Neutrophil (primary cell): ENCODE data around the gene RAB11FIP2.
A peak's percentile ranks its signal among the peaks of the same experiment; 100 is the strongest.

ENCODE experiments used
- H3K27ac ChIP-seq: fragments of 200-600 bp; sonication (generic); 2 replicates; pipeline ENCODE4 v1.5.1; 2016; ENCODE audit warnings: mild to moderate bottlenecking, moderate library complexity
- H3K27me3 ChIP-seq: fragments of 200-600 bp; sonication (generic); 2 replicates; pipeline ENCODE4 v1.6.0; 2016; ENCODE audit warnings: mild to moderate bottlenecking
- H3K36me3 ChIP-seq: fragments of 200-600 bp; sonication (generic); 2 replicates; pipeline ENCODE4 v1.5.1; 2017
- H3K4me1 ChIP-seq, 2 experiments: fragments of 200-600 bp in 1 of 2; sonication (generic) in 1 of 2; 1 replicate in 1 of 2; 2 replicates in 1 of 2; pipeline versions ENCODE4 v1.5.1 to v1.6.1; 2013 to 2016; ENCODE audit warnings: low read depth in 1 of 2, low read length in 1 of 2, mild to moderate bottlenecking in 1 of 2, moderate library complexity in 1 of 2; ENCODE audit not compliant: control insufficient read depth in 1 of 2, insufficient read depth in 1 of 2
- H3K4me3 ChIP-seq, 2 experiments: fragments of 200-600 bp in 1 of 2; sonication (generic) in 1 of 2; 1 replicate in 1 of 2; 2 replicates in 1 of 2; pipeline ENCODE4 v1.5.1; 2013 to 2016; ENCODE audit warnings: low read depth in 1 of 2, low read length in 1 of 2, mild to moderate bottlenecking in 1 of 2, moderate library complexity in 1 of 2
- H3K9me3 ChIP-seq: fragments of 200-600 bp; sonication (generic); 2 replicates; pipeline ENCODE4 v1.5.1; 2016
- CTCF ChIP-seq: fragments of 200-600 bp; sonication (generic); IDR thresholded peaks from 2 replicates; pipeline ENCODE4 v1.5.1; 2016; ENCODE audit warnings: antibody characterized with exemption

The RAB11FIP2 gene

GRCh38 chr10:118042827-118043242 lies 3.9 kb downstream of the RAB11FIP2 start:
- Histone ChIP-seq H3K9me3 (no peaks in the 10 kb centered on the region), H3K27me3 (no peaks in the 10 kb centered on the region), H3K36me3 (no peaks in the 10 kb centered on the region), H3K4me1 (peaks cover 23 to 36% of the 10 kb centered on the region in 2 experiments), H3K27ac (no peak overlapping the region), H3K4me3 (no peak overlapping the region)
- no peak for TF ChIP-seq CTCF

GRCh38 chr10:118042336-118042735 lies 4.4 kb downstream of the RAB11FIP2 start:
- H3K27me3 ChIP-seq: no peaks in the 10 kb centered on the region

GRCh38 chr10:118041316-118041715 lies 5.4 kb downstream of the RAB11FIP2 start:
- H3K4me3 ChIP-seq: no peak overlapping the region
- no peaks in the 10 kb centered on the region for H3K36me3 ChIP-seq
- H3K27me3 ChIP-seq: no peaks in the 10 kb centered on the region
- no peaks in the 10 kb centered on the region for H3K9me3 ChIP-seq
- no peak for TF ChIP-seq CTCF
- H3K27ac ChIP-seq: no peak overlapping the region
- H3K4me1 ChIP-seq: peaks cover 29 to 40% of the 10 kb centered on the region in 2 experiments

More at GRCh38 chr10:118042336-118042735, 4.4 kb downstream of the RAB11FIP2 start:
- Histone ChIP-seq H3K4me1 (peaks cover 24 to 35% of the 10 kb centered on the region in 2 experiments), H3K9me3 (no peaks in the 10 kb centered on the region), H3K4me3 (no peak overlapping the region), H3K27ac (no peak overlapping the region), H3K36me3 (no peaks in the 10 kb centered on the region)
- TF ChIP-seq CTCF: no peak

- H3K4me1 ChIP-seq: peaks cover 46% of the 10 kb centered on the region in 2 experiments
These were observed 10.4 kb downstream of the RAB11FIP2 start for GRCh38 chr10:118036281-118036875.

GRCh38 chr10:118035354-118036005 lies 11.3 kb downstream of the RAB11FIP2 start:
- H3K36me3 ChIP-seq: peaks cover 5% of the 10 kb centered on the region
- peak overlapping the region; percentile 60 for H3K27ac ChIP-seq
- H3K4me1 ChIP-seq: peaks cover 52 to 54% of the 10 kb centered on the region in 2 experiments

More at GRCh38 chr10:118036281-118036875, 10.4 kb downstream of the RAB11FIP2 start:
- Histone ChIP-seq H3K36me3 (peaks cover 5% of the 10 kb centered on the region), H3K4me3 (no peak overlapping the region), H3K9me3 (no peaks in the 10 kb centered on the region), H3K27ac (peak overlapping the region; percentile 60), H3K27me3 (no peaks in the 10 kb centered on the region)
- TF ChIP-seq CTCF: no peak

More at GRCh38 chr10:118035354-118036005, 11.3 kb downstream of the RAB11FIP2 start:
- Histone ChIP-seq H3K4me3 (peak overlapping the region; percentile 24 to 29), H3K27me3 (no peaks in the 10 kb centered on the region), H3K9me3 (no peaks in the 10 kb centered on the region)
- no peak for TF ChIP-seq CTCF
